ENCODE results near the gene SCART1.

DNA sequence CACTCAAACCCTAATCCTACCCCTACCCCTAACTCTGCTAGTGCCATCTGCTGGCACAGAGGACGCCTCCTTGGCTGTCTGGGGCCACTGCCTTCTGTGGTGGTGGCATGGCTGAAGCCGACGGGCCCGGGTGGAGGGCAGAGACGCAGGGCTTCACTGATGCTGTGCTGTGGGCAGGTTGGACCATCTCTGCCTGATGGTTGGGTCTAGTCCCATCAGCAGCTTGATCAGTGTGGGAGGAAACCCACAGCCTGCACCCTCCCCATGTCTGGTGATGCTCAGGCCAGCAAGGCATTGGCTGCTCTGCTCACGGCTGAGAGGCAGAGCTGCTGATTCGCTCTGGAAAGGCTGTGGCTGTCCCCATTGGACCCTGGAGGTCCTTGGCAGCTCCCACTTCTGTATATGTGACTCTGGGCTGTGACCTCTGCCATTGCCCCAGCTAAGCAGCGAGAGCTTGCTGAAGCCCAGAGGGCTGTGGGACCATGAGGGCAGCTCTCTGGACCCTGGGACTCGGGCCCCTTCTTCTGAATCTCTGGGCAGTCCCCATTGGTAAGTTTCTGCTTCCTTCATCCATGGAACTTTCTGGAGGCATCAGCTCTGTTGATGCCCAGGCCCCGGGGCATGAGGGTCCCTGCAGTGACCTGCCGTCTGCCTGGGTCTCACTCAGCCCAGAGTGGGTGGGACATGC lies at the start of gene SCART1:
- TF ChIP-seq, protein P1, sequence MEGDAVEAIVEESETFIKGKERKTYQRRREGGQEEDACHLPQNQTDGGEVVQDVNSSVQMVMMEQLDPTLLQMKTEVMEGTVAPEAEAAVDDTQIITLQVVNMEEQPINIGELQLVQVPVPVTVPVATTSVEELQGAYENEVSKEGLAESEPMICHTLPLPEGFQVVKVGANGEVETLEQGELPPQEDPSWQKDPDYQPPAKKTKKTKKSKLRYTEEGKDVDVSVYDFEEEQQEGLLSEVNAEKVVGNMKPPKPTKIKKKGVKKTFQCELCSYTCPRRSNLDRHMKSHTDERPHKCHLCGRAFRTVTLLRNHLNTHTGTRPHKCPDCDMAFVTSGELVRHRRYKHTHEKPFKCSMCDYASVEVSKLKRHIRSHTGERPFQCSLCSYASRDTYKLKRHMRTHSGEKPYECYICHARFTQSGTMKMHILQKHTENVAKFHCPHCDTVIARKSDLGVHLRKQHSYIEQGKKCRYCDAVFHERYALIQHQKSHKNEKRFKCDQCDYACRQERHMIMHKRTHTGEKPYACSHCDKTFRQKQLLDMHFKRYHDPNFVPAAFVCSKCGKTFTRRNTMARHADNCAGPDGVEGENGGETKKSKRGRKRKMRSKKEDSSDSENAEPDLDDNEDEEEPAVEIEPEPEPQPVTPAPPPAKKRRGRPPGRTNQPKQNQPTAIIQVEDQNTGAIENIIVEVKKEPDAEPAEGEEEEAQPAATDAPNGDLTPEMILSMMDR (IDR thresholded peaks at IDR 0.05): no peak
- no peak for TF ChIP-seq POLR2A (IDR thresholded peaks at IDR 0.05)
